Naive thymus-derived CD4-positive, alpha-beta T cell (primary cell): ENCODE data around the gene CAPN9. TPM values are rescaled to one million over a fixed set of nuclear protein-coding genes. Genes with fewer than 3 reads are reported as not detected.
A peak's percentile ranks its signal among the peaks of the same experiment; 100 is the strongest.

Experiments
- ATAC-seq: fragments of 150-1000 bp; cut with Tn5 transposase; 2 replicates; pipeline ENCODE4 v1.10.0; 2021; ENCODE audit warnings: mild to moderate bottlenecking, moderate library complexity
- CTCF ChIA-PET: fragments of 350-600 bp; sonication (Branson Sonifier 250); formaldehyde crosslinking; loops from one replicate; lab custom pipeline; 2021; ENCODE audit warnings: antibody characterized with exemption; lab: Charles Lee
- POLR2A ChIA-PET: fragments of 350-600 bp; sonication (Branson Sonifier 250); formaldehyde crosslinking; loops from one replicate; lab custom pipeline; 2021; ENCODE audit warnings: antibody characterized with exemption, inconsistent platforms; lab: Charles Lee
- DNase-seq, 9 donors: peaks; one replicate each; pipeline versions ENCODE4 v3.0.0 to v3.0.0-alpha.2; 2020 to 2022; ENCODE audit warnings: mixed read lengths in 1 of 9
- H3K27ac ChIP-seq: one replicate; pipeline ENCODE4 v1.7.0; 2013; ENCODE audit warnings: mild to moderate bottlenecking, low read depth, low read length, moderate library complexity
- H3K27me3 ChIP-seq, 2 donors: one replicate each; pipeline ENCODE4 v1.7.0; 2013; ENCODE audit warnings: low read length in 2 of 2, mild to moderate bottlenecking in 2 of 2, moderate library complexity in 2 of 2; ENCODE audit not compliant: control insufficient read depth in 2 of 2, insufficient read depth in 2 of 2
- H3K36me3 ChIP-seq, 3 experiments: 1 replicate in 2 of 3; 2 replicates in 1 of 3; pipeline ENCODE4 v1.7.0; 2013; ENCODE audit warnings: low read length in 3 of 3, mild to moderate bottlenecking in 3 of 3, moderate library complexity in 1 of 3; ENCODE audit not compliant: insufficient read depth in 3 of 3, control insufficient read depth in 2 of 3
- H3K4me1 ChIP-seq, 2 donors: one replicate each; pipeline ENCODE4 v1.7.0; 2013; ENCODE audit warnings: low read length in 2 of 2, mild to moderate bottlenecking in 2 of 2, moderate library complexity in 1 of 2; ENCODE audit not compliant: control insufficient read depth in 2 of 2, insufficient read depth in 2 of 2
- H3K4me3 ChIP-seq: 2 replicates; pipeline ENCODE4 v1.7.0; 2013; ENCODE audit warnings: mild to moderate bottlenecking, low read length
- H3K9me3 ChIP-seq, 3 experiments: 1 replicate in 2 of 3; 2 replicates in 1 of 3; pipeline ENCODE4 v1.7.0; 2013; ENCODE audit warnings: low read length in 3 of 3; ENCODE audit not compliant: control insufficient read depth in 2 of 3
- H3K27ac Mint-ChIP-seq, 9 donors: one replicate each; pipeline ENCODE4 v1.8.0; 2020 to 2022; ENCODE audit warnings: mixed read lengths in 9 of 9, mild to moderate bottlenecking in 8 of 9, moderate library complexity in 5 of 9, inconsistent platforms in 2 of 9
- H3K27me3 Mint-ChIP-seq, 5 donors: one replicate each; pipeline ENCODE4 v1.8.0; 2021 to 2022; ENCODE audit warnings: mixed read lengths in 5 of 5, mild to moderate bottlenecking in 1 of 5
- H3K36me3 Mint-ChIP-seq, 5 donors: one replicate each; pipeline ENCODE4 v1.8.0; 2020 to 2022; ENCODE audit warnings: mixed read lengths in 5 of 5, mild to moderate bottlenecking in 3 of 5, inconsistent platforms in 1 of 5
- H3K4me1 Mint-ChIP-seq, 7 donors: one replicate each; pipeline ENCODE4 v1.8.0; 2020 to 2022; ENCODE audit warnings: mixed read lengths in 7 of 7, mild to moderate bottlenecking in 3 of 7, inconsistent platforms in 1 of 7
- H3K4me3 Mint-ChIP-seq, 10 donors: one replicate each; pipeline ENCODE4 v1.8.0; 2020 to 2022; ENCODE audit warnings: mild to moderate bottlenecking in 10 of 10, mixed read lengths in 10 of 10, moderate library complexity in 6 of 10, inconsistent platforms in 2 of 10
- H3K9me3 Mint-ChIP-seq, 11 donors: one replicate each; pipeline ENCODE4 v1.8.0; 2020 to 2022; ENCODE audit warnings: mixed read lengths in 11 of 11, mild to moderate bottlenecking in 4 of 11, inconsistent platforms in 1 of 11, moderate library complexity in 1 of 11
- intact Hi-C, 2 donors: fragments of 100-400 bp; cut with micrococcal nuclease; formaldehyde crosslinking; loops; one replicate each; pipeline ENCODE4 v1.15.1; 2023
- polyA plus RNA-seq, 2 donors: library from polyadenylated mRNA; unstranded; fragments of 300-500 nt; fragmentation: Illumina TruSeq; gene quantifications; one replicate each; pipeline ENCODE4 v1.2.3, GENCODE V29; 2021
- total RNA-seq, 6 experiments: library from RNA in 5 of 6; stranded (reverse) in 5 of 6; gene quantifications; 1 replicate in 5 of 6; 2 replicates in 1 of 6; pipeline ENCODE4 v1.2.3 and lab custom pipeline; 2021 to 2026

CAPN9 gene
- total and polyA plus RNA-seq, 7 experiments from 2014 or later: 0.12 TPM; not detected in 6

DNA sequence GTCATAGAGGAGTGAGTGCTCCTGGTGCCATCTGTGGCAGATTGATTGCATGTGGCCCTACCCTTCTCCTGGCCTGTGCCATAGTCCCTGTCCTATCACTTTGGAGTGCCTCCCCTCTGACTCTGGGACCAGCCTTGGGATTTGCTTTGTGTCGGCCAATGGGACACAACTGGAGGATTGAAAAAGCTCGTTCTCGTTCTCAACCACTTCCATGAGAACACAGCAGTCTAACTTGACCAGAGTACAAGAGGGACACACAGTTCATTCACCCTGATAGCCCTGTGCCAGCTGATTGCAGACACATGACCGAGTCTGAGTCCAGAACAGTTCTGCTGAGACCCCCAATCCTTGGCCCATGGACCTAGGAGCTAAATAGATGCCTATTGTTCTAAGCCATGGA lies 73.4 kb downstream of the CAPN9 start:
- H3K27ac Mint-ChIP-seq: no peak overlapping the region
- H3K27me3 Mint-ChIP-seq: peaks cover 4 to 28% (median 10%) of the 10 kb centered on the region in 5 donors
- H3K27me3 ChIP-seq: no peaks in the 10 kb centered on the region
- H3K4me3 Mint-ChIP-seq: no peak overlapping the region
- no peaks in the 10 kb centered on the region for H3K9me3 Mint-ChIP-seq
- no peaks in the 10 kb centered on the region for H3K9me3 ChIP-seq
- no peak overlapping the region for H3K4me3 ChIP-seq
- no peaks in the 10 kb centered on the region for H3K4me1 Mint-ChIP-seq
- no peaks in the 10 kb centered on the region for H3K4me1 ChIP-seq
- POLR2A ChIA-PET: no interaction called here
- no peak for ATAC-seq
- intact Hi-C loops: no loop called here
- CTCF ChIA-PET: no interaction called here
- H3K27ac ChIP-seq: no peak overlapping the region
- peaks cover 0 to 3% (median 0%) of the 10 kb centered on the region in 5 donors for H3K36me3 Mint-ChIP-seq
- no peak for DNase-seq
- no peaks in the 10 kb centered on the region for H3K36me3 ChIP-seq

DNA sequence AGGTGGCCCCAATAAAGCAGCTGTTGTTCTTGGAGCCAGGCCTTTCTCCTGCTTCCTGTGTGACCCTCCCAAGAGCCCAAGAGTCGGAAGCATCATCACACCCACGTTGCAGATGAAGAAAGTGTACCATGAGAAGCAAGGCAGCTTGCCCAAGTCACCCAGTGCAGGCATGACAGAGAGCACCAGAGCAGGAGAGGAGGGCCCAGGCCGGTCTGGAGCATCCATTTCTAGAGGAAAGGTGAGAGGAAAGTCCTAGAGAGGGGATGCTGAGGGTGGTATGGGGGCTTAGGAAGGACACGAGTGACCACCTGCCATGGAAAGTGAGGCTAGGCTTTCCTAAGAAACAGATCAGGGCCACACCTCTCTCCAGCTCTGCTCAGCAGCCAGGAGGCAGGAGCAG lies 74.2 kb downstream of the CAPN9 start:
- H3K9me3 Mint-ChIP-seq: no peaks in the 10 kb centered on the region
- ChIA-PET CTCF (no interaction called here), POLR2A (no interaction called here)
- H3K4me1 Mint-ChIP-seq: no peaks in the 10 kb centered on the region
- intact Hi-C loops: no loop called here
- no peak for DNase-seq
- no peaks in the 10 kb centered on the region for H3K27me3 ChIP-seq
- no peak overlapping the region for H3K4me3 Mint-ChIP-seq
- peaks cover 4 to 27% (median 9%) of the 10 kb centered on the region in 5 donors for H3K27me3 Mint-ChIP-seq
- no peak overlapping the region for H3K27ac ChIP-seq
- no peaks in the 10 kb centered on the region for H3K9me3 ChIP-seq
- no peaks in the 10 kb centered on the region for H3K4me1 ChIP-seq
- no peaks in the 10 kb centered on the region for H3K36me3 ChIP-seq
- no peak overlapping the region for H3K27ac Mint-ChIP-seq
- H3K36me3 Mint-ChIP-seq: peaks cover 0 to 3% (median 0%) of the 10 kb centered on the region in 5 donors
- no peak overlapping the region for H3K4me3 ChIP-seq
- no peak for ATAC-seq

DNA sequence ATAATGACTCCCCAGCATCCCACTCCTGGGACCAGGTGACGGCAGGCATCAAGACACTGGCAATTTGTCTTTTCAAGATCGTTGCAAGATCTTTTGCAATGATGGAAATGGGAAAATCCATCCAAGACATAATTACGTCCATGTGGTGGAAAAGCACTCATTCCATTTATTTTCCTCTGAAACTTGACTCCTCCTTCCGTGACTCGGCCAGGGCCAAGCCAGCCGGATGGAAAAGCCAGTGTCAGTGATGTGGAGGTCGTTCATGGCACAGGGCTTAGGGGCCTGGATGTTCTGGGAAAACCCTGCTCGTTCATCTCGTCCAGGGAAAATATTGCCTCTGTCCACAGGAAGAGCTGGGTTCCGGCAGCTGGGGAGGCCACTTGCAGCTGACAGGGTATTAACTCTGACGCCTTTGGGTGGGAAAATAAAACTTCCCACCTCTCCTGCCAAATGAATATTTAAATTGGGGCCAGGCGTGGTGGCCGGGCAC lies 74.9 kb downstream of the CAPN9 start:
- Histone ChIP-seq H3K27ac (no peak overlapping the region), H3K36me3 (no peaks in the 10 kb centered on the region), H3K4me1 (no peaks in the 10 kb centered on the region), H3K9me3 (no peaks in the 10 kb centered on the region), H3K27me3 (no peaks in the 10 kb centered on the region), H3K4me3 (no peak overlapping the region)
- CTCF ChIA-PET: no interaction called here
- DNase-seq (no peak), ATAC-seq (no peak)
- intact Hi-C loops: no loop called here
- Mint-ChIP-seq H3K27ac (no peak overlapping the region), H3K9me3 (no peaks in the 10 kb centered on the region), H3K36me3 (peaks cover 0 to 3% (median 0%) of the 10 kb centered on the region in 5 donors), H3K27me3 (peaks cover 4 to 23% (median 5%) of the 10 kb centered on the region in 5 donors), H3K4me1 (no peaks in the 10 kb centered on the region), H3K4me3 (no peak overlapping the region)
- POLR2A ChIA-PET: no interaction called here

DNA sequence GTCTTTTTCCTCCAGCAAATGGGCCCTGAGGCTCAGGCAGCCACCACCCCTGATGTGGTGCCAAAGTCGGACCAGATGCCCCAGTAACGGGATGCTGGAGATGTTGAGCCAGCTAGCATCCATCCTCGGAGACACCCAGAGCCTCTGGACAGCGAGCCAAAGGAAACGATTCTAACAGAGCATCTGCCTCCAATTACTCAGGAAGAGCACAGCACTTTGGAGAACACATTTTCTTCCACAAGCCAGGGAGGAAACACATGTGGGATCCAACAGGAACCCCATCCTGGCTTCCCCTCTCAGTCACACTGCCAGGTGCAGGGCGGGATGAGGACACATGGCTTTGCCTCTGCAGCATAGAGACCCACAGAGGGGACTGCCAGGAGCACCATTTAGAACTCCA lies 76.2 kb downstream of the CAPN9 start:
- Mint-ChIP-seq H3K36me3 (peaks cover 0 to 3% (median 0%) of the 10 kb centered on the region in 5 donors), H3K27ac (no peak overlapping the region), H3K9me3 (no peaks in the 10 kb centered on the region), H3K27me3 (peaks cover 0 to 14% (median 4%) of the 10 kb centered on the region in 5 donors), H3K4me3 (no peak overlapping the region), H3K4me1 (no peaks in the 10 kb centered on the region)
- intact Hi-C loops: no loop called here
- Histone ChIP-seq H3K27ac (no peak overlapping the region), H3K27me3 (no peaks in the 10 kb centered on the region), H3K9me3 (no peaks in the 10 kb centered on the region), H3K4me3 (no peak overlapping the region), H3K4me1 (no peaks in the 10 kb centered on the region), H3K36me3 (no peaks in the 10 kb centered on the region)
- no peak for DNase-seq
- no peak for ATAC-seq
- POLR2A ChIA-PET: no interaction called here
- CTCF ChIA-PET: no interaction called here

DNA sequence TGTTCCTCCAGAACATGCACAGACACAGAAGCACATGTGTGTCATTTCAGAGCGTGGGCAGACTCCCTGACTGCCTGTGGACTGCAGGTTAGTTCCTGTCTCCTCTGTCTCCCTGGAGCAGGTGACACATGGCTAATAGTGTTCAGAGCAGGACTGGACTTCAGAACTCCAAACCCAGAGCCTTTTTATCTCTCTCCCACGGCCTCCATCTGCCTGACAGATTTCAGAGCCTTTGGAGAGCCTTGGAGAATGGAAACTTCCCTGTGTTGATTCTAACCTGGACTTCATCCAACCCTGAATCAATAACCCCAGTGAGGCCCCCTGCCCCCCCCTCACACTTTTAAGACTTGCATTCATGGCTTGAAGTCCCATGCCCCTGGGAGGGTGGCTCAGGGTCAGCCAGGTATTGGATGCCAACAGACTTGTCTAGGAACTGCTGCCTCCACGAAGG lies 76.8 kb downstream of the CAPN9 start:
- no peaks in the 10 kb centered on the region for H3K9me3 Mint-ChIP-seq
- ATAC-seq: no peak
- POLR2A ChIA-PET: no interaction called here

DNA sequence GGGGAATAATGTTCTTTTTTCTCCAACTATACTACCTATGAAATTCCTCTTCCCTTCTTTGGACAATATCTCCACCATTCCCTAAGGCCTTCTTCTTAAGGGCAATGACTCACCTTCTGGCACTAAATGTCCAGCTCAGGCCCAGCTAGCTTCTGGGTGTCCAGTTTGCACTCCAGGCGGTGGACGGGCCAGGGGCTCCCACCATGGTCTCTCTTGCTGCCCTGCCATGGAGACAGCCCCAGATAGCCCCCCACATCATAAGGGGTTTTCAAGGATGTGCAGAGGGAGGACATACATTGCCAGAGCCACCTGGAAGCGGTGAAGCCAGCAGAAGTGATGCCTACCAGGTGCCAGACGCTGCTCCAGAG lies 77.3 kb downstream of the CAPN9 start:
- Histone ChIP-seq H3K9me3 (no peaks in the 10 kb centered on the region), H3K27ac (no peak overlapping the region), H3K27me3 (no peaks in the 10 kb centered on the region), H3K36me3 (no peaks in the 10 kb centered on the region), H3K4me3 (no peak overlapping the region), H3K4me1 (no peaks in the 10 kb centered on the region)
- H3K27ac Mint-ChIP-seq: peak overlapping the region in 1 of 9 donors; percentile 22
- ATAC-seq (no peak), DNase-seq (no peak)
- ChIA-PET POLR2A (no interaction called here), CTCF (no interaction called here)
- intact Hi-C loops: no loop called here
- no peaks in the 10 kb centered on the region for H3K4me1 Mint-ChIP-seq
- peaks cover 0 to 3% (median 0%) of the 10 kb centered on the region in 5 donors for H3K36me3 Mint-ChIP-seq
- no peaks in the 10 kb centered on the region for H3K9me3 Mint-ChIP-seq
- H3K27me3 Mint-ChIP-seq: peaks cover 0 to 14% (median 2%) of the 10 kb centered on the region in 5 donors
- H3K4me3 Mint-ChIP-seq: no peak overlapping the region

More for the DNA sequence above, 76.8 kb downstream of the CAPN9 start:
- Histone ChIP-seq H3K36me3 (no peaks in the 10 kb centered on the region), H3K9me3 (no peaks in the 10 kb centered on the region), H3K27ac (no peak overlapping the region), H3K27me3 (no peaks in the 10 kb centered on the region), H3K4me1 (no peaks in the 10 kb centered on the region), H3K4me3 (no peak overlapping the region)
- no peak overlapping the region for H3K27ac Mint-ChIP-seq
- intact Hi-C loops: no loop called here
- CTCF ChIA-PET: no interaction called here
- H3K4me1 Mint-ChIP-seq: no peaks in the 10 kb centered on the region
- no peak overlapping the region for H3K4me3 Mint-ChIP-seq
- peaks cover 0 to 3% (median 0%) of the 10 kb centered on the region in 5 donors for H3K36me3 Mint-ChIP-seq
- DNase-seq: no peak
- peaks cover 0 to 14% (median 2%) of the 10 kb centered on the region in 5 donors for H3K27me3 Mint-ChIP-seq

DNA sequence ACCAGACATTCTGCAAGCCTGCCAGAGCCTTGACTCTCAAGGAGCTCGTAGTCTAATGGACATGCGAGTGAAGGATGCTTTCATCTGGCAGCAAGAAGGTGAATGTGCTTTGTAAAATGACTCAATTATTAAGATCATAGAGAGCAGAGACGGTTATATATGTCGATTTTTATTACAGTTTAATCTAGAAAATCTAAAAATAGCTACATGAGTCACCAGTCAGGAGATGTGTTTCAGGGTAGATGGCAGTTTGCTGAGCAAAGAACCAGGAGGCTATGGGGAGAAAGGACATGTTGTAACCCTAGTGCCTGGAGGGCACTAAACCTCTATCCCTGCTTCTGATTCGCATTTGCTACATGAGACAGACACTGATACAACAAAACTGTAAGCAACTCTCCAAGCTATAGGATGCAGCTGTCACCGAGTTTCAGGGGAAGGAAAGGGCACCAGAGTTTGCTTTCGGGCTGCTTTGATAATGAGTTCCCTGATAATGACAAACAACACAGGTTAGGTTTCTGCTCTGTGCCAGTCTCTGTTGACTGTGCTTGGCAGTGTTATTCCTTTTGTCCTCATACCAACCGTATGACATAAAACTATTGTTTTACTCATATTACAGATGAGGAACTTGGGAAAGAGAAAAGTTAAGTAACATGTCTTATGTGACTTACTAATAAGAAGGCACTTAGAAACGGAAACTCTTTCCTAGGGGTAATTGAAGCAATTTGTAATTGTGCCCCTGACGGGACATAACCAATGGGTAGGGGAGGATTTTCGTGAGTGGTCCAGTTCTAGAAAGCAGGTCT lies 77.9 kb downstream of the CAPN9 start:
- Histone ChIP-seq H3K27ac (no peak overlapping the region), H3K4me1 (no peaks in the 10 kb centered on the region), H3K4me3 (no peak overlapping the region), H3K9me3 (no peaks in the 10 kb centered on the region), H3K27me3 (no peaks in the 10 kb centered on the region), H3K36me3 (no peaks in the 10 kb centered on the region)
- Mint-ChIP-seq H3K27ac (peak overlapping the region in 1 of 9 donors; percentile 22), H3K9me3 (no peaks in the 10 kb centered on the region), H3K4me3 (no peak overlapping the region), H3K27me3 (peaks cover 0 to 14% (median 2%) of the 10 kb centered on the region in 5 donors), H3K36me3 (peaks cover 0 to 3% (median 0%) of the 10 kb centered on the region in 5 donors), H3K4me1 (no peaks in the 10 kb centered on the region)
- intact Hi-C loops: no loop called here
- ChIA-PET POLR2A (no interaction called here), CTCF (no interaction called here)
- ATAC-seq (peak; percentile 35), DNase-seq (no peak)
